Measurements from ENCODE around the gene SYNPR.

SYNPR gene

GRCh38 chr3:63656786-63657185 lies 378.7 kb downstream of the SYNPR start:
- no peaks in the 10 kb centered on the region for H3K9me3 ChIP-seq
- no peak overlapping the region for H3K9ac ChIP-seq
- H3K27me3 ChIP-seq: no peaks in the 10 kb centered on the region
- no peaks in the 10 kb centered on the region for H4K20me1 ChIP-seq
- no peak overlapping the region for H3K4me2 ChIP-seq
- TF ChIP-seq Cebpa-rat (IDR thresholded peaks at IDR 0.05): no peak
- H3K4me3 ChIP-seq: no peak overlapping the region
- no peaks in the 10 kb centered on the region for H3K36me3 ChIP-seq
- no peak overlapping the region for H3K27ac ChIP-seq
- no peaks in the 10 kb centered on the region for H3K4me1 ChIP-seq

- H3K4me2 ChIP-seq: no peak overlapping the region
- H3K27me3 ChIP-seq: no peaks in the 10 kb centered on the region
- no peaks in the 10 kb centered on the region for H3K4me1 ChIP-seq
- no peaks in the 10 kb centered on the region for H4K20me1 ChIP-seq
- no peak overlapping the region for H3K9ac ChIP-seq
- no peak overlapping the region for H3K4me3 ChIP-seq
- no peak for TF ChIP-seq Cebpa-rat (IDR thresholded peaks at IDR 0.05)
- H3K9me3 ChIP-seq: no peaks in the 10 kb centered on the region
- H3K27ac ChIP-seq: no peak overlapping the region
- H3K36me3 ChIP-seq: no peaks in the 10 kb centered on the region
Observed at GRCh38 chr3:63661242-63661641, 383.1 kb downstream of the SYNPR start.

GRCh38 chr3:63662011-63662410 lies 383.9 kb downstream of the SYNPR start:
- H3K9ac ChIP-seq: no peak overlapping the region
- H3K4me2 ChIP-seq: no peak overlapping the region
- no peaks in the 10 kb centered on the region for H3K36me3 ChIP-seq
- no peak for TF ChIP-seq Cebpa-rat (IDR thresholded peaks at IDR 0.05)
- H4K20me1 ChIP-seq: no peaks in the 10 kb centered on the region
- no peaks in the 10 kb centered on the region for H3K9me3 ChIP-seq
- H3K4me1 ChIP-seq: no peaks in the 10 kb centered on the region
- H3K27me3 ChIP-seq: no peaks in the 10 kb centered on the region
- no peak overlapping the region for H3K27ac ChIP-seq
- H3K4me3 ChIP-seq: no peak overlapping the region

GRCh38 chr3:63662500-63662899 lies 384.4 kb downstream of the SYNPR start:
- Histone ChIP-seq H3K9me3 (no peaks in the 10 kb centered on the region), H4K20me1 (no peaks in the 10 kb centered on the region), H3K4me2 (no peak overlapping the region), H3K4me3 (no peak overlapping the region), H3K9ac (no peak overlapping the region), H3K4me1 (no peaks in the 10 kb centered on the region), H3K36me3 (no peaks in the 10 kb centered on the region), H3K27me3 (no peaks in the 10 kb centered on the region), H3K27ac (no peak overlapping the region)
- no peak for TF ChIP-seq Cebpa-rat (IDR thresholded peaks at IDR 0.05)

All from BLaER1 (cell line).